Measurements from ENCODE around the gene PRX. TPM values are rescaled to one million over a fixed set of nuclear protein-coding genes. Genes with fewer than 3 reads are reported as not detected.

The PRX gene
- total and polyA plus RNA-seq, 9 of the 15 experiments (the other 6 are each of a cell fraction or from before 2014, with no cell fraction given), result 0.65 to 3.5 (median 1.7) TPM; not detected in 2

- TF ChIP-seq TSHZ1 (CRISPR knock-in tag; IDR thresholded peaks at IDR 0.05) (no peak), ATF4 (CRISPR knock-in tag; IDR thresholded peaks at IDR 0.05) (no peak), ATF7 (IDR thresholded peaks at IDR 0.05) (peak; percentile 39; the same call in 1 of the 2 replicates), RFX1 (IDR thresholded peaks at IDR 0.05) (no peak), NR1H2 (CRISPR knock-in tag; IDR thresholded peaks at IDR 0.05) (no peak), SIN3B (IDR thresholded peaks at IDR 0.05; ENCODE audit: low read depth) (no peak), ZNF583 (CRISPR knock-in tag; IDR thresholded peaks at IDR 0.05) (peak; percentile 19; the same call in 1 of the 2 replicates), MGA (IDR thresholded peaks at IDR 0.05) (no peak), NFIX (CRISPR knock-in tag; IDR thresholded peaks at IDR 0.05; ENCODE audit: low read depth) (no peak), RB1 (IDR thresholded peaks at IDR 0.05; ENCODE audit: low read depth) (no peak), ZNF184 (CRISPR knock-in tag; IDR thresholded peaks at IDR 0.05) (no peak), MIER1 (IDR thresholded peaks at IDR 0.05; ENCODE audit: low read depth) (no peak)
Measured at GRCh38 chr19:40445780-40446262, 32.6 kb upstream of the PRX start (continued).
